Tibial nerve (tissue), 4 donors: ENCODE results near the gene ZNF513. TPM values are rescaled to one million over a fixed set of nuclear protein-coding genes. Genes with fewer than 3 reads are reported as not detected.

Experiments
- DNase-seq, 2 donors: peaks; one replicate each; pipeline ENCODE4 v3.0.0-alpha.2; 2019; ENCODE audit warnings: low spot score in 2 of 2
- H3K27ac ChIP-seq, 4 donors: fragments of 200-600 bp; sonication (generic) in 3 of 4; one replicate each; pipeline ENCODE4 v1.5.1; 2017 to 2019; ENCODE audit warnings: mild to moderate bottlenecking in 1 of 4
- H3K27me3 ChIP-seq, 2 donors: fragments of 200-600 bp; sonication (generic) in 1 of 2; one replicate each; pipeline versions ENCODE4 v1.5.1 to v1.6.0; 2017 to 2019
- H3K36me3 ChIP-seq, 3 donors: fragments of 200-600 bp; sonication (generic); one replicate each; pipeline ENCODE4 v1.5.1; 2018 to 2019
- H3K4me1 ChIP-seq, 4 donors: fragments of 200-600 bp; sonication (generic) in 3 of 4; one replicate each; pipeline ENCODE4 v1.5.1; 2017 to 2019
- H3K4me3 ChIP-seq, 4 donors: fragments of 200-600 bp; sonication (generic) in 3 of 4; one replicate each; pipeline ENCODE4 v1.5.1; 2017 to 2019; ENCODE audit warnings: mild to moderate bottlenecking in 1 of 4, moderate library complexity in 1 of 4
- H3K9me3 ChIP-seq, 4 donors: fragments of 200-600 bp; sonication (generic) in 3 of 4; one replicate each; pipeline ENCODE4 v1.5.1; 2017 to 2019
- CTCF ChIP-seq, 5 experiments: fragments of 200-600 bp in 3 of 5; fragments of 450-650 bp in 2 of 5; sonication (generic) in 3 of 5; IDR thresholded peaks; one replicate each; pipeline ENCODE4 v1.5.1; 2016 to 2019; ENCODE audit warnings: antibody characterized with exemption in 5 of 5, mild to moderate bottlenecking in 3 of 5, moderate library complexity in 2 of 5
- EP300 ChIP-seq, 2 donors: sonication (generic); formaldehyde crosslinking; IDR thresholded peaks; one replicate each; pipeline ENCODE4 v1.6.1; 2017; ENCODE audit warnings: antibody characterized with exemption in 2 of 2, mild to moderate bottlenecking in 1 of 2
- POLR2A ChIP-seq, 2 donors: fragments of 450-650 bp; IDR thresholded peaks; one replicate each; pipeline ENCODE4 v1.6.1; 2017; ENCODE audit warnings: antibody characterized with exemption in 2 of 2, mild to moderate bottlenecking in 2 of 2, moderate library complexity in 2 of 2
- WGBS, 2 donors: methylation state at CpG; one replicate each; pipeline ENCODE4 v1.1.5; 2018; 5-methylcytosine and 5-hydroxymethylcytosine counted together
- total RNA-seq, 4 donors: library from RNA; depleted of rRNA; stranded (reverse); fragments of >200 nt; gene quantifications; one replicate each; pipeline ENCODE4 v1.1.0, GENCODE V29; 2016

Gene ZNF513
- total RNA-seq, 4 donors from 2014 or later = 12.9 to 16.8 (median 14.4) TPM

- Histone ChIP-seq H3K9me3 (no peaks in the 10 kb centered on the region), H3K36me3 (no peaks in the 10 kb centered on the region), H3K4me3 (no peak overlapping the region), H3K27ac (no peak overlapping the region), H3K4me1 (peaks cover 0 to 5% (median 0%) of the 10 kb centered on the region in 4 donors), H3K27me3 (no peaks in the 10 kb centered on the region)
- TF ChIP-seq EP300 (IDR thresholded peaks at IDR 0.05) (no peak), POLR2A (IDR thresholded peaks at IDR 0.05) (no peak), CTCF (IDR thresholded peaks at IDR 0.05) (no peak)
- WGBS, 2 donors = 90 to 93% methylated on average over 3 of the region's 3 CpGs
- no peak for DNase-seq
Observed at GRCh38 chr2:27422958-27423357, 42.4 kb upstream of the ZNF513 start.

GRCh38 chr2:27421660-27422250, 41.2 kb upstream of the ZNF513 start:
- 79 to 82% methylated on average over 4 of the region's 4 CpGs for WGBS, 2 donors
- Histone ChIP-seq H3K27ac (no peak overlapping the region), H3K9me3 (no peaks in the 10 kb centered on the region), H3K36me3 (no peaks in the 10 kb centered on the region), H3K4me3 (no peak overlapping the region), H3K27me3 (no peaks in the 10 kb centered on the region), H3K4me1 (no peaks in the 10 kb centered on the region)
- DNase-seq = no peak
- TF ChIP-seq POLR2A (IDR thresholded peaks at IDR 0.05) (no peak), EP300 (IDR thresholded peaks at IDR 0.05) (no peak), CTCF (IDR thresholded peaks at IDR 0.05) (no peak)

GRCh38 chr2:27420996-27421395, 40.5 kb upstream of the ZNF513 start:
- no peak overlapping the region for H3K4me3 ChIP-seq
- TF ChIP-seq POLR2A (IDR thresholded peaks at IDR 0.05) (no peak), CTCF (IDR thresholded peaks at IDR 0.05) (no peak), EP300 (IDR thresholded peaks at IDR 0.05) (no peak)
- no peaks in the 10 kb centered on the region for H3K9me3 ChIP-seq
- H3K27me3 ChIP-seq = no peaks in the 10 kb centered on the region
- H3K27ac ChIP-seq = no peak overlapping the region
- no peak for DNase-seq
- H3K4me1 ChIP-seq = no peaks in the 10 kb centered on the region
- no peaks in the 10 kb centered on the region for H3K36me3 ChIP-seq

- TF ChIP-seq CTCF (IDR thresholded peaks at IDR 0.05) (no peak), POLR2A (IDR thresholded peaks at IDR 0.05) (no peak), EP300 (IDR thresholded peaks at IDR 0.05) (no peak)
- no peak overlapping the region for H3K27ac ChIP-seq
- no peak overlapping the region for H3K4me3 ChIP-seq
- no peaks in the 10 kb centered on the region for H3K36me3 ChIP-seq
- H3K9me3 ChIP-seq = no peaks in the 10 kb centered on the region
- no peaks in the 10 kb centered on the region for H3K27me3 ChIP-seq
- WGBS, 2 donors = 92% methylated on average over 6 of the region's 6 CpGs
- H3K4me1 ChIP-seq = no peaks in the 10 kb centered on the region
- DNase-seq = no peak
Observed at GRCh38 chr2:27416151-27416550, 35.6 kb upstream of the ZNF513 start.

- no peak overlapping the region for H3K27ac ChIP-seq
- TF ChIP-seq EP300 (IDR thresholded peaks at IDR 0.05) (no peak), POLR2A (IDR thresholded peaks at IDR 0.05) (no peak), CTCF (IDR thresholded peaks at IDR 0.05) (no peak)
- H3K4me3 ChIP-seq = no peak overlapping the region
- H3K27me3 ChIP-seq = no peaks in the 10 kb centered on the region
- no peaks in the 10 kb centered on the region for H3K9me3 ChIP-seq
- no peak for DNase-seq
- H3K4me1 ChIP-seq = peaks cover 0 to 18% (median 5%) of the 10 kb centered on the region in 4 donors
- H3K36me3 ChIP-seq = no peaks in the 10 kb centered on the region
- WGBS, 2 donors = 86 to 88% methylated on average over 9 of the region's 9 CpGs
Observed at GRCh38 chr2:27412419-27413152, 32.1 kb upstream of the ZNF513 start.
